Adrenal gland (tissue), 12 donors: Measurements from ENCODE around the gene AP2M1. TPM values are rescaled to one million over a fixed set of nuclear protein-coding genes. Genes with fewer than 3 reads are reported as not detected.

Experiments
- DNase-seq, 7 donors: peaks; one replicate each; pipeline ENCODE4 v3.0.0-alpha.2; 2019 to 2020
- H3K27ac ChIP-seq, 5 donors: fragments of 200-600 bp; sonication (generic) in 4 of 5; 1 replicate in 3 of 5; 2 replicates in 2 of 5; pipeline versions ENCODE4 v1.5.1 to v1.8.0; 2016 to 2020; ENCODE audit warnings: mild to moderate bottlenecking in 1 of 5
- H3K27me3 ChIP-seq: fragments of 200-600 bp; 2 replicates; pipeline ENCODE4 v1.8.0; 2021
- H3K36me3 ChIP-seq, 2 donors: fragments of 200-600 bp; replicated peaks in 1 of 2; 1 replicate in 1 of 2; 2 replicates in 1 of 2; pipeline versions ENCODE4 v1.5.1 to v1.8.0; 2018 to 2022
- H3K4me1 ChIP-seq, 2 donors: fragments of 200-600 bp; replicated peaks in 1 of 2; 1 replicate in 1 of 2; 2 replicates in 1 of 2; pipeline versions ENCODE4 v1.5.1 to v1.8.0; 2018 to 2021
- H3K4me3 ChIP-seq, 4 donors: fragments of 200-600 bp; sonication (generic) in 3 of 4; one replicate each; pipeline ENCODE4 v1.5.1; 2016 to 2018
- H3K9me3 ChIP-seq, 3 donors: fragments of 200-600 bp; sonication (generic) in 1 of 3; replicated peaks in 1 of 3; 1 replicate in 2 of 3; 2 replicates in 1 of 3; pipeline versions ENCODE4 v1.5.1 to v1.8.0; 2016 to 2021
- POLR2A ChIP-seq, 2 donors: fragments of 450-650 bp; IDR thresholded peaks; one replicate each; pipeline ENCODE4 v1.6.1; 2017; ENCODE audit warnings: antibody characterized with exemption in 2 of 2, mild to moderate bottlenecking in 2 of 2, moderate library complexity in 1 of 2
- WGBS, 4 donors: extraction: QIAGEN DNeasy Blood & Tissue Kit in 2 of 4; methylation state at CpG; one replicate each; pipeline versions ENCODE4 v1.1.5 to v1.1.7; 2013 to 2017; 5-methylcytosine and 5-hydroxymethylcytosine counted together
- intact Hi-C, 2 donors: fragments of 100-400 bp; cut with DNase I; formaldehyde crosslinking; loops; one replicate each; pipeline versions ENCODE4 v1.14.1 to v1.15.0; 2022 to 2023
- polyA plus RNA-seq, 3 donors: library from polyadenylated mRNA; stranded (reverse); fragments of 200-250 nt in 2 of 3; fragments of 350-450 nt in 1 of 3; fragmentation: Illumina TruSeq in 1 of 3; extraction: RNeasy Lipid Tissue Mini Kit (QIAGEN cat#74804) in 1 of 3; gene quantifications; one replicate each; pipeline ENCODE4 v1.2.3, GENCODE V29; 2013 to 2014
- total RNA-seq, 9 donors: library from RNA; depleted of rRNA in 4 of 9; stranded (reverse); fragments of >200 nt in 4 of 9; fragments of 120-200 nt in 1 of 9; fragmentation: NEBNext Ultra II Directional in 1 of 9; extraction: Animal tissue kit (Norgen Biotek cat#: 25700) in 1 of 9; gene quantifications; one replicate each; pipeline versions ENCODE4 v1.1.0 to v1.2.4, GENCODE V29; 2013 to 2023
- TF ChIP-seq, protein P1 (sequence below), 6 experiments: fragments of 450-650 bp in 4 of 6; fragments of 200-600 bp in 2 of 6; sonication (generic) in 1 of 6; IDR thresholded peaks; 1 replicate in 5 of 6; 2 replicates in 1 of 6; pipeline versions ENCODE4 v1.5.1 to v1.8.0; 2016 to 2021; ENCODE audit warnings: antibody characterized with exemption in 6 of 6, mild to moderate bottlenecking in 2 of 6, moderate library complexity in 1 of 6
- donor health status: healthy with polysubstance abuse.
- donor health status: Bipolar disorder and iron deficiency.
- donor health status: DM: yes; HTN: yes; CAD: no.
- donor health status: DM: no; HTN: no; CAD: no.
- donor health status: DM: no; HTN: no; CAD: no.
- donor health status: DM: yes; HTN: yes; CAD: no.

The AP2M1 gene
- total and polyA plus RNA-seq, 12 donors = 250 to 882 (median 510) TPM

- 43 to 89% (median 64%) methylated on average over 3 of the region's 3 CpGs for WGBS, 4 donors
- Histone ChIP-seq H3K9me3 (no peaks in the 10 kb centered on the region), H3K27ac (peak overlapping the region in 1 of 5 donors; percentile 78), H3K36me3 (peaks cover 0 to 5% of the 10 kb centered on the region in 2 donors), H3K4me3 (no peak overlapping the region), H3K4me1 (peaks cover 22 to 54% of the 10 kb centered on the region in 2 donors), H3K27me3 (peaks cover 11% of the 10 kb centered on the region)
- no peak for TF ChIP-seq POLR2A (IDR thresholded peaks at IDR 0.05)
- TF ChIP-seq, protein P1, sequence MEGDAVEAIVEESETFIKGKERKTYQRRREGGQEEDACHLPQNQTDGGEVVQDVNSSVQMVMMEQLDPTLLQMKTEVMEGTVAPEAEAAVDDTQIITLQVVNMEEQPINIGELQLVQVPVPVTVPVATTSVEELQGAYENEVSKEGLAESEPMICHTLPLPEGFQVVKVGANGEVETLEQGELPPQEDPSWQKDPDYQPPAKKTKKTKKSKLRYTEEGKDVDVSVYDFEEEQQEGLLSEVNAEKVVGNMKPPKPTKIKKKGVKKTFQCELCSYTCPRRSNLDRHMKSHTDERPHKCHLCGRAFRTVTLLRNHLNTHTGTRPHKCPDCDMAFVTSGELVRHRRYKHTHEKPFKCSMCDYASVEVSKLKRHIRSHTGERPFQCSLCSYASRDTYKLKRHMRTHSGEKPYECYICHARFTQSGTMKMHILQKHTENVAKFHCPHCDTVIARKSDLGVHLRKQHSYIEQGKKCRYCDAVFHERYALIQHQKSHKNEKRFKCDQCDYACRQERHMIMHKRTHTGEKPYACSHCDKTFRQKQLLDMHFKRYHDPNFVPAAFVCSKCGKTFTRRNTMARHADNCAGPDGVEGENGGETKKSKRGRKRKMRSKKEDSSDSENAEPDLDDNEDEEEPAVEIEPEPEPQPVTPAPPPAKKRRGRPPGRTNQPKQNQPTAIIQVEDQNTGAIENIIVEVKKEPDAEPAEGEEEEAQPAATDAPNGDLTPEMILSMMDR (IDR thresholded peaks at IDR 0.05) = no peak
- DNase-seq = no peak
- intact Hi-C loops = no loop called here
Measured at GRCh38 chr3:184231671-184232070, 57.0 kb downstream of the AP2M1 start.

- Histone ChIP-seq H3K4me1 (peaks cover 22 to 59% of the 10 kb centered on the region in 2 donors), H3K27ac (peak overlapping the region in 2 of 5 donors; percentile 64 to 78), H3K36me3 (peaks cover 0 to 5% of the 10 kb centered on the region in 2 donors), H3K27me3 (peaks cover 11% of the 10 kb centered on the region), H3K9me3 (no peaks in the 10 kb centered on the region), H3K4me3 (no peak overlapping the region)
- TF ChIP-seq, protein P1 (IDR thresholded peaks at IDR 0.05) = no peak
- TF ChIP-seq POLR2A (IDR thresholded peaks at IDR 0.05) = no peak
- intact Hi-C loops = no loop called here
- WGBS, 4 donors = 57 to 76% (median 67%) methylated on average over 9 to 23 of the region's 23 CpGs
- no peak for DNase-seq
Measured at GRCh38 chr3:184233127-184233843, 58.6 kb downstream of the AP2M1 start.

Other genes starting within 250 kb of the AP2M1 start
- 10 to 100 TPM; 11.4 to 45.3 (median 24.8) TPM for gene ABCC5, start 157.0 kb upstream of the AP2M1 start, total RNA-seq
- 10 to 100 TPM; 20.8 to 53.9 (median 33.2) TPM for gene ABCC5, start 157.0 kb upstream of the AP2M1 start, polyA plus RNA-seq
- not detected for gene HTR3D, start 143.1 kb upstream of the AP2M1 start, total RNA-seq
- gene HTR3D, start 143.1 kb upstream of the AP2M1 start, polyA plus RNA-seq = not detected
- not detected for gene HTR3C, start 121.8 kb upstream of the AP2M1 start, total RNA-seq
- under 1 TPM in 1 of 3 donors, not detected in 2; 0.03 TPM for gene HTR3C, start 121.8 kb upstream of the AP2M1 start, polyA plus RNA-seq
- gene HTR3E, start 77.8 kb upstream of the AP2M1 start, total RNA-seq = not detected
- not detected for gene HTR3E, start 77.8 kb upstream of the AP2M1 start, polyA plus RNA-seq
- gene EIF2B5, start 39.5 kb upstream of the AP2M1 start, total RNA-seq = 10 to 100 TPM; 19.1 to 50.8 (median 40.2) TPM
- gene EIF2B5, start 39.5 kb upstream of the AP2M1 start, polyA plus RNA-seq = 10 to 100 TPM; 45.9 to 56.1 (median 49.0) TPM
- 10 to 100 TPM; 34.1 to 94.1 (median 64.2) TPM for gene DVL3, start 19.5 kb upstream of the AP2M1 start, total RNA-seq
- gene DVL3, start 19.5 kb upstream of the AP2M1 start, polyA plus RNA-seq = 10 to 100 TPM; 45.8 to 92.9 (median 69.8) TPM
- 100 to 1,000 TPM in 8 of 9 donors, 10 to 100 TPM in 1; 93.6 to 292 (median 150) TPM for gene ABCF3, start 11.3 kb downstream of the AP2M1 start, total RNA-seq
- 100 to 1,000 TPM; 189 to 353 (median 289) TPM for gene ABCF3, start 11.3 kb downstream of the AP2M1 start, polyA plus RNA-seq
- gene VWA5B2, start 54.7 kb downstream of the AP2M1 start, total RNA-seq = 100 to 1,000 TPM in 3 of 9 donors, 10 to 100 TPM in 5, 1 to 10 TPM in 1; 1.1 to 140 (median 65.8) TPM
- gene VWA5B2, start 54.7 kb downstream of the AP2M1 start, polyA plus RNA-seq = 1,000 to 10,000 TPM in 1 of 3 donors, 100 to 1,000 TPM in 1, 10 to 100 TPM in 1; 29.8 to 1,120 (median 268) TPM
- gene ALG3, start 74.1 kb downstream of the AP2M1 start, total RNA-seq = 100 to 1,000 TPM in 1 of 9 donors, 10 to 100 TPM in 8; 27.7 to 107 (median 59.0) TPM
- 10 to 100 TPM; 32.8 to 71.4 (median 42.3) TPM for gene ALG3, start 74.1 kb downstream of the AP2M1 start, polyA plus RNA-seq
- gene EEF1AKMT4, start 74.8 kb downstream of the AP2M1 start, total RNA-seq = 1 to 10 TPM; 2.7 to 8.3 (median 4.3) TPM
- 1 to 10 TPM; 1.8 to 6.6 (median 2.5) TPM for gene EEF1AKMT4, start 74.8 kb downstream of the AP2M1 start, polyA plus RNA-seq
- gene CAMK2N2, start 86.7 kb downstream of the AP2M1 start, total RNA-seq = 10 to 100 TPM in 2 of 9 donors, 1 to 10 TPM in 4, under 1 TPM in 1, not detected in 2; 0.47 to 39.3 (median 6.9) TPM
- 10 to 100 TPM in 2 of 3 donors, 1 to 10 TPM in 1; 6.1 to 24.2 (median 12.4) TPM for gene CAMK2N2, start 86.7 kb downstream of the AP2M1 start, polyA plus RNA-seq
- 1 to 10 TPM in 3 of 9 donors, under 1 TPM in 2, not detected in 4; 0.27 to 9.3 (median 4.5) TPM for gene ECE2, start 101.2 kb downstream of the AP2M1 start, total RNA-seq
- 10 to 100 TPM in 1 of 3 donors, 1 to 10 TPM in 2; 3.0 to 15.2 (median 8.2) TPM for gene ECE2, start 101.2 kb downstream of the AP2M1 start, polyA plus RNA-seq
- gene PSMD2, start 124.4 kb downstream of the AP2M1 start, total RNA-seq = 100 to 1,000 TPM; 190 to 392 (median 236) TPM
- 100 to 1,000 TPM in 1 of 3 donors, 10 to 100 TPM in 2; 65.1 to 412 (median 73.8) TPM for gene PSMD2, start 124.4 kb downstream of the AP2M1 start, polyA plus RNA-seq
- 100 to 1,000 TPM; 231 to 600 (median 356) TPM for gene EIF4G1, start 139.8 kb downstream of the AP2M1 start, total RNA-seq
- gene EIF4G1, start 139.8 kb downstream of the AP2M1 start, polyA plus RNA-seq = 100 to 1,000 TPM; 248 to 411 (median 268) TPM
- 10 to 100 TPM; 13.9 to 42.4 (median 32.5) TPM for gene FAM131A, start 162.7 kb downstream of the AP2M1 start, total RNA-seq
- 10 to 100 TPM; 13.3 to 43.0 (median 39.4) TPM for gene FAM131A, start 162.7 kb downstream of the AP2M1 start, polyA plus RNA-seq
- gene CLCN2, start 186.8 kb downstream of the AP2M1 start, total RNA-seq = 10 to 100 TPM in 5 of 9 donors, 1 to 10 TPM in 4; 7.5 to 24.4 (median 13.3) TPM
- gene CLCN2, start 186.8 kb downstream of the AP2M1 start, polyA plus RNA-seq = 10 to 100 TPM; 11.4 to 27.8 (median 22.3) TPM
- gene POLR2H, start 186.9 kb downstream of the AP2M1 start, total RNA-seq = 100 to 1,000 TPM in 1 of 9 donors, 10 to 100 TPM in 8; 63.1 to 101 (median 71.2) TPM
- 100 to 1,000 TPM in 2 of 3 donors, 10 to 100 TPM in 1; 87.7 to 199 (median 194) TPM for gene POLR2H, start 186.9 kb downstream of the AP2M1 start, polyA plus RNA-seq
- 1 to 10 TPM in 3 of 9 donors, under 1 TPM in 3, not detected in 3; 0.11 to 5.3 (median 1.6) TPM for gene THPO, start 203.4 kb downstream of the AP2M1 start, total RNA-seq
- 1 to 10 TPM in 2 of 3 donors, under 1 TPM in 1; 0.82 to 4.4 (median 2.2) TPM for gene THPO, start 203.4 kb downstream of the AP2M1 start, polyA plus RNA-seq
- 100 to 1,000 TPM in 1 of 9 donors, 10 to 100 TPM in 6, 1 to 10 TPM in 2; 1.1 to 101 (median 23.7) TPM for gene CHRD, start 205.2 kb downstream of the AP2M1 start, total RNA-seq
- gene CHRD, start 205.2 kb downstream of the AP2M1 start, polyA plus RNA-seq = 10 to 100 TPM in 2 of 3 donors, 1 to 10 TPM in 1; 1.9 to 51.0 (median 41.2) TPM